CD4-positive, alpha-beta T cell treated with Interleukin-6 at 100 ng/mL for 8 hours (primary cell): ENCODE data around the gene TOMM40.
"Not testable (repeated sequence)": the region's sequence is repeated elsewhere in the genome, so short reads cannot be mapped to it uniquely, and the experiment has no call there.

Source experiments
- DNase-seq: peaks from one replicate; pipeline ENCODE4 v3.0.0-alpha.2; 2020; ENCODE audit warnings: mixed read lengths, low spot score

Gene TOMM40

DNA sequence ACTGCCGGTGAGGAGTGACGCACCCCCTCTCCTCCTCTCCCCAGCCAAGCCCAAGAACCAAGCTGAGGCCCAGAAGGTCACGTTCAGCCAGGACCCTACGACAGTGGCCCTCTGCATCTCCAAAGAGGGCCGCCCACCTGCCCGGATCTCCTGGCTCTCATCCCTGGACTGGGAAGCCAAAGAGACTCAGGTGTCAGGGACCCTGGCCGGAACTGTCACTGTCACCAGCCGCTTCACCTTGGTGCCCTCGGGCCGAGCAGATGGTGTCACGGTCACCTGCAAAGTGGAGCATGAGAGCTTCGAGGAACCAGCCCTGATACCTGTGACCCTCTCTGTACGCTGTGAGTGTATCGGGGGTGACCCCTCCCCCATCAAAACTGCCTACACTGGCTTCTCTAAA is 19.2 kb upstream of the TOMM40 start:
- no peak for DNase-seq

DNA sequence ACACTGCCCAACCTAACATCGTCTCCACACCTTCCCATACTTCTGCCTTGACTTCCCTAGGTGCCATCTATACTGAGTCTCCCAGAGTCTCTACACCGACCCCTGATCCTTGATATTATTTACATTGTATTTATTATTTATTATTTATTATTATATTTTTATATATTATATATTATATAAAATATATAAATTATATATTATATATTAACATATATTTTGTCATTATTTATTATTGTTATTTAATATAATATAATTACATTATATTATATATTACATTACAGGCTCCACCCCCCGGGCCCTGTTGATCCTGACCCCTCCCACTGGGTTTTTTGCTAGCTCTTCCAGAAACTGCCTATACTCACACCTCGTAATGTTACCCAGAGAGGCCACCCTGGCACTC is 18.4 kb upstream of the TOMM40 start:
- DNase-seq: no peak

DNA sequence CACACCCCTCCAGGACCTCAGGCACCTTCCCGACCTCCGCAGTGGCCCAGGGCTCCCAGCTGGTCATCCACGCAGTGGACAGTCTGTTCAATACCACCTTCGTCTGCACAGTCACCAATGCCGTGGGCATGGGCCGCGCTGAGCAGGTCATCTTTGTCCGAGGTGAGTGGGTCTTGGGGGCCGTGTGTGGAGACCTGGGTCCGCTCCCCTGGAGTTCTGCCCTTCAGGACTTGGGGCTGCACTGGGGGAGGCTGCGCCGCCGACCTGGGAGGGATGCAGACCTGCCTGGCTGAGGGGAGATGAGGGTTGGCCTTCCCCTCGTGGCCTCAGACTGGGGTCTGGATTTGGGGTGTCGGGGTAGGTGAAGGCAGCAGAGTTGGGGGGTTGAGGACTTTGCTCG is 16.7 kb upstream of the TOMM40 start:
- no peak for DNase-seq

GRCh38 chr19:44875666-44876451 is 15.2 kb upstream of the TOMM40 start:
- no peak for DNase-seq

DNA sequence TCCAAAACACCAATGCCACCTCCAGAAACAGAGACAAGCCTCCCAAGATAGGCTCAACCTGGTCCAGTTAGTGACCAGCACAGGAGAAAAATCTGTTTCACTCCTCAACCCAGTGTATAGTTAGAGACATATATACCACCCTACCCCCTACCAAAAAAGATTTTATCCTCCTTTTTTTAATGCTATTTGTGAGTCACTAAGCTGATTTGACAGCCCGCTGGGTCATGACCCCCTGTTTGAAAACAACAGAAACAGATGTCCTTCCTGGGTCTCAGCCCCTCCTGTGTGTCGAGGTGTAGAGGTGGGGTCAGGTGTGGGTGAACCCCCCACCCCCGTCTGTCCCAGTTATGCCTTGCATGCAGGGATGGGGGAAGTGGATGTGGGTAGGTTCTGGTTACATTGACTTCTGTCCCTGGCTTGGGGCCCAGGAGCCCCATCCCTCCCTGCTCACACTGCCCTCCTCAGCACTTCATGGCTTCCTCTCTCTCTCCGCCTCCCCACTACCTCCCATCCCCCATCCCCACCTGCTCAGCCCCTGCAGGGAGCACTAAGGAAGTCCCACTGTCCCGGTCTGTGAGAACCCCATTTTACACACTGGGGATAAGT is 14.0 kb upstream of the TOMM40 start:
- no peak for DNase-seq

- no peak for DNase-seq
Measured at GRCh38 chr19:44878120-44878865, 12.8 kb upstream of the TOMM40 start.

GRCh38 chr19:44879309-44880065 is 11.6 kb upstream of the TOMM40 start:
- DNase-seq: no peak

DNA sequence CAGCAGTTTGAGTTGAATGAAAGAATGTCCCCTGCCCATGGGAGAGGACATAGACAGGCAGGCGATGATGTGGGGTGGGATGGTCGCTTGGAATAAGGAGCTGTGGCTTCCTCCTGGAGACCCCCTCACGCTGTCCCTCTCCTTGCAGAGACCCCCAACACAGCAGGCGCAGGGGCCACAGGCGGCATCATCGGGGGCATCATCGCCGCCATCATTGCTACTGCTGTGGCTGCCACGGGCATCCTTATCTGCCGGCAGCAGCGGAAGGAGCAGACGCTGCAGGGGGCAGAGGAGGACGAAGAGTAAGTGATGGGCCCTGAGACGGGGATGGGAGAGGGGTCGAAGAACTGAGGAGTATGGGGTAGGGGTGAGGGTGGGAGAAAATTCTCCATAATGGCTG is 9.0 kb upstream of the TOMM40 start:
- DNase-seq: no peak

- DNase-seq: not testable (repeated sequence)
Measured at GRCh38 chr19:44882619-44883397, 8.2 kb upstream of the TOMM40 start.

DNA sequence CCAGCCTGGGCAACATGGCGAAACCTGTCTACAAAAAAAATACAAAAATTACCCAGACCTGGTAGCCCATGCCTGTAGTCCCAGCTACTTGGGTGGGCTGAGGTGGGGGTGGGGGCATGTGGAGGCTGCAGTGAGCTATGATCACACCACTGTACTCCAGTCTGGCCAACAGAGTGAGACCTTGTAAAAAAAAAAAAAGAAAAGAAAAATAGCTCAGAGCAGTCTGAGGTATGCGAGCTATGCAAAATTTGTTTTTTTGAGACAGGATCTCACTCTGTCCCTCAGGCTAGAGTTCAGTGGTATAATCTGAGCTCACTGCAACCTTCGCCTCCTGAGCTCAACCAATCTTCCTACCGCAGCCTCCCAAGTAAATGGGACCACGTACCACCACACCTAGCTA is 7.1 kb upstream of the TOMM40 start:
- DNase-seq: no peak

- DNase-seq: no peak
Measured at GRCh38 chr19:44884566-44884965, 6.5 kb upstream of the TOMM40 start.

DNA sequence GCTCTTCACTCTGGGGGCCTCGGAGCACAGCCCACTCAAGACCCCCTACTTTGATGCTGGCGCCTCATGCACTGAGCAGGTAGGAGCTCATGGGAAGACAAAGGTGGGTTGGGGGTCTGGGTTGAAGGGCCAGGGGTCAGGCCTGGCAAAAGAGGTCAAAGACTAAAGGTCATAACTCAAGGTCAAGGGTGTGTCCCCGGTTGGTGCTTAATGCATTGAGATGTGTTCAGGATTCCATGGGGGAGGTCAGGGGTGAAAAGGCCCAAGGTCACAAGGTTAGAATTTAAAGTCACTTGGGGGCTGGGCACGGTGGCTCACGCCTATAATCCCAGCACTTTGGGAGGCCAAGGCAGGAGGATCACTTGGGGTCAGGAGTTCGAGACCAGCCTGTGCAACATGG is 4.9 kb upstream of the TOMM40 start:
- no peak for DNase-seq

GRCh38 chr19:44887648-44888047 is 3.4 kb upstream of the TOMM40 start:
- DNase-seq: no peak

DNA sequence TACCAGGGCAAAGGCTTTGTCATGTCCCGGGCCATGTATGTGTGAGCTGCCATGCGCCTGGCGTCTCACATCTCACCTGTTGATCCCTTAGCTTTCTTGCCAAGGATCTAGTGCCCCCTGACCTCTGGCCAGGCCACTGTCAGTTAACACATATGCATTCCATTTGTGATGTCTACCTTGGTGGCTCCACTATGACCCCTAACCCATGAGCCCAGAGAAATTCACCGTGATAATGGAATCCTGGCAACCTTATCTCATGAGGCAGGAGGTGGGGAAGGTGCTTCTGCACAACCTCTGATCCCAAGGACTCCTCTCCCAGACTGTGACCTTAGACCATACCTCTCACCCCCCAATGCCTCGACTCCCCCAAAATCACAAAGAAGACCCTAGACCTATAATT is 2.7 kb upstream of the TOMM40 start:
- DNase-seq: not testable (repeated sequence)

GRCh38 chr19:44889830-44890365 is 1.2 kb upstream of the TOMM40 start:
- no peak for DNase-seq

DNA sequence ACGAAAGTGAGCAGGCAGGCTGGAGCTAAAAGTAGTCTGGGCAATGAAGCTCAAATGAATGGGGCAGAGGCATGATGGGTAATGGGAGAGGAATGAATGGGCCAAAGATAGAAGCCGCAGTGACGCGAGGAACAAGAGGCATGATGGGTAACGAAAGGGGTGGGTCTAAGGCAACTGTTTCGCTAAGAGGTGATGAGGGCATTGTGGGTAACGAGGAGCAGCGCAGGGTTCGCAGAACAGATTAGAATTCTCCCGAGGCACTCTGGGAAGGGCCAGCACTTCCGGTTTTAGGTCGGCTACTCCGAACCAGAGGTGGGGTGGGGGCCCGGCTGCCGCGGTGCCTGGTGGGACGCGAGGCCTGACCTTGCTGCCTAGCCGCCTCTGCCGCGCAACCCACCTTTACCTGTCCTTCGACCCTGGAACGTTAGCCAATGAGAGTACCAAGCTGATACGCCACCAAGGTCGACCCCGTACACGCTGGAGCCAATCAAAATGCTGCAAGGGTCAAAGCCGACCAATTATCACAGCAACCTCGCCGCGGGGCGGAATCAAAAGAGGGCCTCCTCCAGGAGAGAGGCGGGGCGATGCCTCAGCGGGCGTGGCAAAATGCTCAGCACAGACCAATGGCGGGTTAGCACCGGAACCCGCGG is 563 bp upstream of the TOMM40 start:
- DNase-seq: no peak

DNA sequence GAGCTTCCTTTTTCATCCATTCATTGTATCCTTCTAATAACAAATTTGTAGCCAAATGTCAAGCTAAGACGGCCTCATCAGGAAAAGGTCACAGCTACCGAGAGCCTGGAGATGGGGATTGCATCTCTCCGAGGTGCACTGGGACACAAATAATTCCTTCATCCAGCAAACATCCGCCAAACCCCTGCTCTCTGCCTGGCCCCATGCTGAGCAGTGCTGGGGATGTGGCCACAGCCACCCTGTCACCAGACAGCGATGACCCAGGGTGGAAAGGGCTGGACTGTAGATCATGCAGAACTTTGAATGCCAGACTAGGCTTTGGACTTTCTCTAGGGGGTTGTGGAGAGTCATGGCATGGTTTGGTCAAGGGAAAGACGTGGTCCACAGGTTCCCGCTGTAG is 1.9 kb downstream of the TOMM40 start:
- DNase-seq: no peak

- no peak for DNase-seq
Measured at GRCh38 chr19:44893332-44894051, 2.4 kb downstream of the TOMM40 start.

- no peak for DNase-seq
Measured at GRCh38 chr19:44894052-44894400, 3.0 kb downstream of the TOMM40 start.

DNA sequence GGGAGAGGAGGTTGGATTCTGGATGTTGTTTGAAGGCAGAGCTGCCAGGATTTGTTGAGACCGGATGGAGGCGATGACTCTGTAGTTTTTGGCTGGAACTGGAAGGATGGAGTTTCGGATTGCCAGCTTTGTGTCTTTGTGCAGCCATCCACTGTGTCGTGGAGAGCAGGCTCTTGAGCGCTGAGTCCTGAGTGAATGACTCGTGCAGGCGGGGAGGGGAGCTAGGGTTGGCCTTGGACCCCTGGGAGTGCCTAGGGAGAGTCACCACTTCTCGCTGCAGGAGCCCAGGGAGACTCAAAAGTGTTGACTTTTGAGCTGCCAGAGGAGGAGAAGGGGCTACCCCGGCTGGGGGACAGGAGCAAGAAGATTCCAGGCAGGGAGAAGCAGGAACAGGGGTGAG is 3.9 kb downstream of the TOMM40 start:
- DNase-seq: no peak
